SK-N-SH (cell line): Measurements from ENCODE around the gene PPP1R3A. TPM values are rescaled to one million over a fixed set of nuclear protein-coding genes. Genes with fewer than 3 reads are reported as not detected.

Experiments
- CTCF ChIA-PET: fragments of 300-600, 350-600 bp; formaldehyde crosslinking; extraction: SDS; loops from one replicate; lab custom pipeline; 2021; lab: Yijun Ruan, JAX
- POLR2A ChIA-PET: fragments of 350-600 bp; sonication (Branson Sonifier 250); formaldehyde crosslinking; extraction: SDS; loops from one replicate; lab custom pipeline; 2020; ENCODE audit warnings: antibody characterized with exemption, inconsistent platforms; lab: Yijun Ruan, JAX
- DNase-seq: peaks from one replicate; pipeline ENCODE4 v3.0.0; 2012
- H2AFZ ChIP-seq: fragments of 200-600 bp; sonication (generic); 2 replicates; pipeline ENCODE4 v1.8.1; 2016; ENCODE audit warnings: antibody characterized with exemption, mild to moderate bottlenecking, low read depth
- H3F3A ChIP-seq: fragments of 200-600 bp; sonication (generic); replicated peaks from 2 replicates; pipeline ENCODE3; 2016; ENCODE audit warnings: antibody characterized with exemption, mild to moderate bottlenecking; ENCODE audit not compliant: insufficient read depth
- H3K27ac ChIP-seq, 2 experiments: fragments of 200-500 bp in 1 of 2; fragments of 200-600 bp in 1 of 2; sonication (Bioruptor generic) in 1 of 2; sonication (generic), shearing (Covaris generic) in 1 of 2; 2 replicates each; pipeline versions ENCODE4 v1.5.1 to v1.6.1; 2014 to 2016; ENCODE audit warnings: low read depth in 2 of 2, inconsistent platforms in 1 of 2, low read length in 1 of 2, mild to moderate bottlenecking in 1 of 2, mixed read lengths in 1 of 2
- H3K27me3 ChIP-seq: fragments of 200-600 bp; sonication (generic), shearing (Covaris generic); 2 replicates; pipeline ENCODE4 v1.6.1; 2016; ENCODE audit warnings: mixed run types; ENCODE audit not compliant: insufficient read depth
- H3K36me3 ChIP-seq, 2 experiments: fragments of 200-500 bp in 1 of 2; fragments of 200-600 bp in 1 of 2; sonication (Bioruptor generic) in 1 of 2; sonication (generic) in 1 of 2; replicated peaks in 1 of 2; 2 replicates each; pipeline versions ENCODE3 to v1.5.1; 2014 to 2016; ENCODE audit warnings: low read length in 1 of 2, mild to moderate bottlenecking in 1 of 2; ENCODE audit not compliant: insufficient read depth in 2 of 2, control insufficient read depth in 1 of 2
- H3K4me1 ChIP-seq, 2 experiments: fragments of 200-500 bp in 1 of 2; fragments of 200-600 bp in 1 of 2; sonication (Bioruptor generic) in 1 of 2; sonication (generic), shearing (Covaris generic) in 1 of 2; 2 replicates each; pipeline versions ENCODE4 v1.5.1 to v1.6.1; 2014 to 2016; ENCODE audit warnings: low read depth in 1 of 2, low read length in 1 of 2, mixed run types in 1 of 2; ENCODE audit not compliant: insufficient read depth in 2 of 2, control insufficient read depth in 1 of 2
- H3K4me2 ChIP-seq: fragments of 200-600 bp; sonication (generic), shearing (Covaris generic); 2 replicates; pipeline ENCODE4 v1.6.1; 2017; ENCODE audit warnings: mixed run types
- H3K4me3 ChIP-seq, 2 experiments: fragments of 200-500 bp in 1 of 2; fragments of 200-600 bp in 1 of 2; sonication (Bioruptor generic) in 1 of 2; sonication (generic), shearing (Covaris generic) in 1 of 2; 2 replicates each; pipeline versions ENCODE4 v1.5.1 to v1.8.1; 2014 to 2016; ENCODE audit warnings: low read depth in 2 of 2, inconsistent platforms in 1 of 2, low read length in 1 of 2, mild to moderate bottlenecking in 1 of 2, mixed read lengths in 1 of 2, moderate library complexity in 1 of 2
- H3K79me2 ChIP-seq: fragments of 200-600 bp; sonication (generic); 2 replicates; pipeline ENCODE4 v1.8.1; 2017; ENCODE audit warnings: mild to moderate bottlenecking; ENCODE audit not compliant: insufficient read depth
- H3K9ac ChIP-seq: fragments of 200-600 bp; sonication (generic); 2 replicates; pipeline ENCODE4 v1.6.1; 2017; ENCODE audit warnings: mixed run types
- H3K9me2 ChIP-seq: fragments of 200-600 bp; sonication (generic); 2 replicates; pipeline ENCODE4 v1.6.1; 2017; ENCODE audit warnings: mixed run types
- H3K9me3 ChIP-seq: fragments of 200-600 bp; sonication (generic); 2 replicates; pipeline ENCODE4 v1.6.1; 2017; ENCODE audit warnings: mixed run types, mild to moderate bottlenecking, moderate library complexity
- H4K20me1 ChIP-seq: fragments of 200-600 bp; sonication (generic); 2 replicates; pipeline ENCODE4 v1.6.1; 2017; ENCODE audit warnings: mild to moderate bottlenecking, mixed run types; ENCODE audit not compliant: insufficient read depth
- ELF1 ChIP-seq: IDR thresholded peaks from 2 replicates; pipeline ENCODE4 v1.4.0; 2012
- EP300 ChIP-seq, 2 experiments: IDR thresholded peaks; 2 replicates each; pipeline versions ENCODE4 v1.4.0 to v1.6.1; 2012; ENCODE audit warnings: borderline replicate concordance in 1 of 2, low read depth in 1 of 2, low read length in 1 of 2
- EZH2phosphoT487 ChIP-seq: fragments of 200-600 bp; sonication (generic); IDR thresholded peaks from 2 replicates; pipeline ENCODE4 v1.6.1; 2017; ENCODE audit warnings: low read depth, mixed run types, mild to moderate bottlenecking, antibody characterized with exemption, moderate library complexity, borderline replicate concordance
- GABPA ChIP-seq: IDR thresholded peaks from 2 replicates; pipeline ENCODE4 v1.4.0; 2012; ENCODE audit warnings: low read depth, mild to moderate bottlenecking
- GATA2 ChIP-seq: sonication (generic); formaldehyde crosslinking; IDR thresholded peaks from 2 replicates; pipeline ENCODE4 v1.5.0; 2020; ENCODE audit warnings: mild to moderate bottlenecking, missing genetic modification reagents
- JUND ChIP-seq: IDR thresholded peaks from 2 replicates; pipeline ENCODE4 v1.4.0; 2012
- MEF2A ChIP-seq: IDR thresholded peaks from 2 replicates; pipeline ENCODE4 v1.4.0; 2012; ENCODE audit warnings: low read depth, borderline replicate concordance
- MXI1 ChIP-seq: IDR thresholded peaks from 2 replicates; pipeline ENCODE4 v1.6.1; 2012; ENCODE audit warnings: mild to moderate bottlenecking, low read depth, low read length, improper control_type of control experiment
- NFIC ChIP-seq: IDR thresholded peaks from 2 replicates; pipeline ENCODE4 v1.4.0; 2012; ENCODE audit warnings: borderline replicate concordance
- POLR2AphosphoS5 ChIP-seq: IDR thresholded peaks from 2 replicates; pipeline ENCODE4 v1.6.1; 2012; ENCODE audit warnings: low read depth, low read length
- RFX5 ChIP-seq: IDR thresholded peaks from 2 replicates; pipeline ENCODE4 v1.6.1; 2012; ENCODE audit warnings: mild to moderate bottlenecking, improper control_type of control experiment, low read length
- SMC3 ChIP-seq: IDR thresholded peaks from 2 replicates; pipeline ENCODE4 v1.6.1; 2012; ENCODE audit warnings: low read depth, low read length, improper control_type of control experiment
- TEAD4 ChIP-seq: IDR thresholded peaks from 2 replicates; pipeline ENCODE4 v1.4.0; 2012; ENCODE audit warnings: mild to moderate bottlenecking, borderline replicate concordance; ENCODE audit not compliant: insufficient read depth
- WGBS: methylation state at CpG from one replicate; pipeline ENCODE4 v1.1.6; 2017; ENCODE audit warnings: low lambda C conversion rate; 5-methylcytosine and 5-hydroxymethylcytosine counted together
- polyA plus RNA-seq, 3 experiments: library from polyadenylated mRNA; depleted of rRNA; stranded (reverse); fragments of >200 nt; gene quantifications; 2 replicates each; pipeline ENCODE4 v1.2.3, GENCODE V29; 2012
- TF ChIP-seq, protein P1 (sequence below): fragments of 150-350 bp; IDR thresholded peaks from 2 replicates; pipeline ENCODE4 v1.6.1; 2017; ENCODE audit warnings: antibody characterized with exemption, low read length, low read depth, borderline replicate concordance
- TF ChIP-seq, protein P2 (sequence below): IDR thresholded peaks from 2 replicates; pipeline ENCODE4 v1.4.0; 2012; ENCODE audit warnings: low read depth
- TF ChIP-seq, protein P3 (sequence below): IDR thresholded peaks from 2 replicates; pipeline ENCODE4; 2012
- TF ChIP-seq, protein P4 (sequence below): IDR thresholded peaks from 2 replicates; pipeline ENCODE4 v1.4.0; 2012; ENCODE audit warnings: low read depth, borderline replicate concordance

The PPP1R3A gene
- polyA plus RNA-seq, 1 of the 3 experiments (the other 2 are of a cell fraction), result not detected

DNA sequence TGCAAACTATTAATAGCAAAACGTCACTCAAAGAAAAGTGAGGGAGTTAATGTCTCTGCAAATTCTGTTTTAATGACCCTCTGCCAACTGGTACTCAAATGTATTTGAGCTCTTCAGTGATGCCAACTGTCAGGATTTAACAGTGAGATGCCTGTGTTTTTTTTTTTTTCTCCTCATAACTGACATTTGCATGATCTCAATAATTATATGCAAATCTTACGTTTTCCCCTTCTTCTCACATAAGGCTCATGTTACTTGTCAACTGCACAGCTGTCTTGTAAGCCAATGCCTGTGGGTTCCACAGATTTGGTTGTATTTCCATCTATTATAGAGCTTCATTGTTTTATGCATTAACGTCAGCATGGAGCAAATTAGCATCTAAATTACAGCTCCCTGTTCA lies 38.2 kb downstream of the PPP1R3A start (continued):
- TF ChIP-seq SMC3, result no peak
- no peak for TF ChIP-seq GABPA
- no peak for TF ChIP-seq GATA2 (CRISPR knock-in tag)
- TF ChIP-seq RFX5, result no peak

DNA sequence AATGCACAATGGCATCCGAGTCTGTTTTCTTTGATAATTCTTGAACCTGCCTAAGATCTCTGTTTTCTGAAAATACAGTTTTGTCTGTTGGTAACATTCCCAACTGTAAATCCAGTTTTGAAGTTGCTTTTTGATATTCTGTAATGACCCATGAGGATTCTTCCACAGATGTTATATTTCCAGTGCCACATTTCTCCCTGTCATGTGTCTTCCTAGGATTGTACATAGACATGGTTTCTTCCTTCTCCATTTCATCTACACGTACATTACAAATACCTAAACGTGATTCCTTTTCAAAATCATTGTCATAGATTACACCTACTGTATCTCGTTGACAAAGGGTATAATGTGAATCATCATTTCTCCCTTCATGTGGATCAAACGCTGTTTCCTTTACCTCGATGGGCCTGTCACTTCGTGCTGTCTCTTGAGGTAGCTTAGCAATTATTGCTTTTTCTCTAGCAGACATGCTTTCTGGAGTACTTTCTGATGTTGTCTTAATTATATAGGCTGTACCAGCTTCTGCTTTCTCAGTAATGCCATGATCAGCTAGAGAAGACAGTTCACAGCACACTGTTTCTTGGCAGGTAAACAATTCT lies 40.3 kb downstream of the PPP1R3A start:
- 3% methylated on average over 7 of the region's 7 CpGs for WGBS
- Histone ChIP-seq H3K27me3 (no peaks in the 10 kb centered on the region; the same call in 1 of the 2 replicates), H3K79me2 (no peaks in the 10 kb centered on the region), H4K20me1 (no peaks in the 10 kb centered on the region), H3F3A (no peaks in the 10 kb centered on the region), H2AFZ (no peak overlapping the region), H3K9me3 (no peaks in the 10 kb centered on the region), H3K27ac (no peak overlapping the region), H3K4me2 (no peak overlapping the region), H3K9me2 (0 out of 2 replicates have a peak, but pooled peaks cover 6% of the 10 kb centered on the region), H3K9ac (no peak overlapping the region), H3K4me3 (no peak overlapping the region), H3K36me3 (no peaks in the 10 kb centered on the region), H3K4me1 (no peaks in the 10 kb centered on the region; a peak in 1 of 4 replicates)
- DNase-seq, result no peak
- ChIA-PET CTCF (interaction anchor here (1.3 to 1.7 kb wide), 2 partner anchors 18 to 104 kb away, joined by 4 to 6 read pairs; no protein-coding TSS in a partner anchor), POLR2A (no interaction called here)
- TF ChIP-seq ELF1 (no peak), JUND (no peak), RFX5 (no peak), MXI1 (no peak), POLR2AphosphoS5 (no peak), EP300 (IDR thresholded peaks at IDR 0.05; ENCODE audit: borderline replicate concordance in 1 of 2, low read depth in 1 of 2, low read length in 1 of 2) (no peak), TEAD4 (no peak), MEF2A (no peak), EZH2phosphoT487 (no peak), NFIC (no peak)
- TF ChIP-seq, protein P1, sequence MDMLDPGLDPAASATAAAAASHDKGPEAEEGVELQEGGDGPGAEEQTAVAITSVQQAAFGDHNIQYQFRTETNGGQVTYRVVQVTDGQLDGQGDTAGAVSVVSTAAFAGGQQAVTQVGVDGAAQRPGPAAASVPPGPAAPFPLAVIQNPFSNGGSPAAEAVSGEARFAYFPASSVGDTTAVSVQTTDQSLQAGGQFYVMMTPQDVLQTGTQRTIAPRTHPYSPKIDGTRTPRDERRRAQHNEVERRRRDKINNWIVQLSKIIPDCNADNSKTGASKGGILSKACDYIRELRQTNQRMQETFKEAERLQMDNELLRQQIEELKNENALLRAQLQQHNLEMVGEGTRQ, result no peak
- TF ChIP-seq, protein P2, sequence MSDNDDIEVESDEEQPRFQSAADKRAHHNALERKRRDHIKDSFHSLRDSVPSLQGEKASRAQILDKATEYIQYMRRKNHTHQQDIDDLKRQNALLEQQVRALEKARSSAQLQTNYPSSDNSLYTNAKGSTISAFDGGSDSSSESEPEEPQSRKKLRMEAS, result no peak
- TF ChIP-seq, protein P3, sequence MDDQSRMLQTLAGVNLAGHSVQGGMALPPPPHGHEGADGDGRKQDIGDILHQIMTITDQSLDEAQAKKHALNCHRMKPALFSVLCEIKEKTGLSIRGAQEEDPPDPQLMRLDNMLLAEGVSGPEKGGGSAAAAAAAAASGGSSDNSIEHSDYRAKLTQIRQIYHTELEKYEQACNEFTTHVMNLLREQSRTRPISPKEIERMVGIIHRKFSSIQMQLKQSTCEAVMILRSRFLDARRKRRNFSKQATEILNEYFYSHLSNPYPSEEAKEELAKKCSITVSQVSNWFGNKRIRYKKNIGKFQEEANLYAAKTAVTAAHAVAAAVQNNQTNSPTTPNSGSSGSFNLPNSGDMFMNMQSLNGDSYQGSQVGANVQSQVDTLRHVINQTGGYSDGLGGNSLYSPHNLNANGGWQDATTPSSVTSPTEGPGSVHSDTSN, result no peak
- TF ChIP-seq, protein P4, sequence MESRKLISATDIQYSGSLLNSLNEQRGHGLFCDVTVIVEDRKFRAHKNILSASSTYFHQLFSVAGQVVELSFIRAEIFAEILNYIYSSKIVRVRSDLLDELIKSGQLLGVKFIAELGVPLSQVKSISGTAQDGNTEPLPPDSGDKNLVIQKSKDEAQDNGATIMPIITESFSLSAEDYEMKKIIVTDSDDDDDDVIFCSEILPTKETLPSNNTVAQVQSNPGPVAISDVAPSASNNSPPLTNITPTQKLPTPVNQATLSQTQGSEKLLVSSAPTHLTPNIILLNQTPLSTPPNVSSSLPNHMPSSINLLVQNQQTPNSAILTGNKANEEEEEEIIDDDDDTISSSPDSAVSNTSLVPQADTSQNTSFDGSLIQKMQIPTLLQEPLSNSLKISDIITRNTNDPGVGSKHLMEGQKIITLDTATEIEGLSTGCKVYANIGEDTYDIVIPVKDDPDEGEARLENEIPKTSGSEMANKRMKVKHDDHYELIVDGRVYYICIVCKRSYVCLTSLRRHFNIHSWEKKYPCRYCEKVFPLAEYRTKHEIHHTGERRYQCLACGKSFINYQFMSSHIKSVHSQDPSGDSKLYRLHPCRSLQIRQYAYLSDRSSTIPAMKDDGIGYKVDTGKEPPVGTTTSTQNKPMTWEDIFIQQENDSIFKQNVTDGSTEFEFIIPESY, result no peak
